LNCAP (cell line): ENCODE measurements around the gene HPCA.

Experiments
- CTCF ChIP-seq: fragments of 450-650 bp; IDR thresholded peaks from 2 replicates; pipeline ENCODE4 v1.5.1; 2017; ENCODE audit warnings: mild to moderate bottlenecking

Gene HPCA

DNA sequence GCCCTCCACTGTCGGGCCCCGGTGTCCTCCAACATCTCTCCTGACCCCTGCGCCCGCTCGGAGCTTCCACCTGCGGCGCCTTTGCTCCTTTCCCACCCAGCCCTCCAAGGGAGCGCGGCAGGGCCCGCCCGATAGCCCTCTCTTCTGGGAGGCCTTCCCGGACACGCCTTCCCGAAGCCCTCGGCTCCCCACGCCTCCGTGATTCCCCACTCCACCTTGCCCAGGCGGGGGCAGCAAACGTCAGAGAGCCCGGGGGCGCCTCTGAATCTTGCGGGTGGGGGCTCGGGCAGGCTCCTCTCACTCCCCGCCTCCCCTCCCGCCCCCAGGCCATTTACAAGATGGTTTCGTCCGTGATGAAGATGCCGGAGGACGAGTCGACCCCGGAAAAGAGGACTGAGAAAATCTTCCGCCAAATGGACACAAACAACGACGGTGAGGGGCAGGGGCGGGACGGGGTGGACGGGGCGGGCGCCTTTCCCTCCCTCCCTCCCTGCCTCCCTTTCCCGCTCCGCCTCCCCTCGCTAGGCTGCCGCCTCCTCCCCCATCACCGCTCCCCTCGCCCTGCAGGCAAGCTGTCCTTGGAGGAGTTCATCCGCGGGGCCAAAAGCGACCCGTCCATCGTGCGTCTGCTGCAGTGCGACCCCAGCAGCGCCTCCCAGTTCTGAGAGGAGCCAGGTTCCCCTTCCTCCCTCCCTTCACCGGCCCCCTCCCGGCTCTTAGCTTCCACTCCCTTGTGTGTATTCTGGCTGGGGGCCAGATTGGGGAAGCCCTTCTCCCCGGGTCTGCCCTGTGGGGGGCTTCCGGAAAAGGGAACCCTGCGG, 7.1 kb downstream of the HPCA start:
- TF ChIP-seq CTCF: 0 out of 2 replicates have a peak, but pooled peaks have one; percentile 8

DNA sequence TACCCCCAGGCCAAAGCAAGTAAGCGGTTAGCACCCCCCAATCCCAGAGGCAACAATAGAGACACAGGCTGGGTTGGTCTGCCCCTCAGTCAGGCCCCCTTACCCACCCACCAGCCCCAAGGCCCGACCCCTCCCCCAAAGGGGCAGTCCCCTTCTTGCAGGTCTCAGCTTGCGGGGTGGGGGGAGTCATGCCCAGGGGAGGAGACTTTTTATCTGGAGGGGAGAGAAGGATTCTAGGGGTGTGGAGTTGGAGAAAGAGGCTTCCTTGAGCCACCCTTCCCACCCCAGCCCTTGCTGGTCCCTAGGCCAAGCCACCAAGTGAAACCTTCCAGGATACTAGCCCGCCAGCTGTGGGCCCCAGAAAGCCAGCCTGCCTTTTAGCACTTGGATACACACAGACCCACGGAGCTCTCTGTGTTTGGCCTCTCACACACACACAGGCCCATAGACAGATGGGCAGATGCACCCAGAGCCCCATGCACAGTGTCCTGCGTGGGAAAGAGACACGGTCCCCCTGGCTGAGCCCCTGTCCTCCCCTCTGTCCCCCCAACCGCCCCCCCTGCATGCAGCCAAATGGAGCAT, 7.8 kb downstream of the HPCA start:
- TF ChIP-seq CTCF: no peak

GRCh38 chr1:32894681-32895080, 8.4 kb downstream of the HPCA start:
- TF ChIP-seq CTCF: no peak

DNA sequence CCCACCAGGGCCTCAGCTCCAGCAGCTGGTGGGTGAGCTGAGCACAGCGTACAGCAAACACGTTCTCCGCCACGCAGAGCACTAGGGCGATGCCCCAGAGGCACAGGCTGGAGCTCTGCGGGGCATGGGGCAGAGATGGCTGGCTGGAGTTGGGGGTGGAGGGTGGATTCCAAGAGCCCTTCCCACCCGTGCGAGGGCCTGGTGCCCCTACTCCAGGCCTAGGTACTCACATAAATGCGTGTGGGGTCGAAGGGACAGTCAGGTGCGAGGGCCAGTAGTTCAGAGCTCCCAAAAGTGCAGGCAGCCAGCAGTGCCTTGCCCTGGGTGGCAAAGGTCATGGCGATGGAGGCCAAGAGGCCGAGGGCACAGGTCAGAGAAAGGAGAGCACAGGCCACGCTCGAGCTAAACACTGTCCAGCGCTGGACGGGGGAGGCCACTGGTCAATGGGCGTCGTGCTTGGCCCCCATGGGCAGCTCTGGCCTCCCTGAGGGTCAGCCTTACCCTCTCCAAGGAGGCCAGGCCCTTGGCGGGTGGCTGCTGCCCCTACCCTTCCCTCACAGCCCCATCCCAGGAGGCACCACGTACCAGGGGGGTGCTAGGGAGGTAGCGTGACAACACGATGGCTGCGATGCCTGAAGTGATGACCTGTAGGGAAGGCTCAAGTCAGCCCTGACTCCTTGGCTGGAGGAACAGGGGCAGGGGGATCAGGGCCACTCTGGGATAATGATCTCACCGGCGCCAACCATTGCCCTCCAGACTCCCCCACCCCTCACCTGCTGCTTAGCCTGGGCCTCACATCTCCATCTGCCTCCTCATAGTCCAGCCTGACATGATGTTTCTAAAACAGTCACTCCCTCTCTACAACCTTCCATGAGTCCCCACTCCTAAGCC, 9.3 kb downstream of the HPCA start:
- no peak for TF ChIP-seq CTCF

DNA sequence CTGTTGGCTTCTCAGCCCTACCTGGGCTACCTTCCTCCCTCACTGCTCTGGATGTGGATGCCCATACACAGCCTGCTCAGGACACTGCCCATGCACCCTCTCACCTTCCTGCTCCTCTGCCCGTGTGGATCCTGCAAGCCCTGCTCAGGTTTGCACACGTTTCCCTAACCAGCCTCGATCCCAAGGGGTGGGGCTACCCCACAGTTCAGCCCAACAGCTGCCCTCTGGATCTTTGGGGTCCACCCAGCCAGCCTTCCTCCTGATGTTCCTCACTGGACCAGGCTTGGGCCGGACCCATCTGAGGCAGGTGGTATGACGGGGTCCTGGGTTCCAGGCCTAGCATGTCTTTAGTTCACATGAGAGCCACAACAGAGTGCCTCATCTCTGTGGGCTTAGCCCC, 10.2 kb downstream of the HPCA start:
- TF ChIP-seq CTCF: no peak

- no peak for TF ChIP-seq CTCF
These were observed 11.1 kb downstream of the HPCA start for GRCh38 chr1:32897082-32898049.
